SH-SY5Y (cell line): ENCODE data around the gene HNRNPAB.

ENCODE experiments used
- GATA2 ChIP-seq: IDR thresholded peaks from 2 replicates; pipeline ENCODE4 v1.6.1; 2011; ENCODE audit warnings: mild to moderate bottlenecking, low read depth, low read length
- GATA3 ChIP-seq: IDR thresholded peaks from 2 replicates; pipeline ENCODE4 v1.6.1; 2011; ENCODE audit warnings: low read depth, mild to moderate bottlenecking, low read length, moderate library complexity

DNA sequence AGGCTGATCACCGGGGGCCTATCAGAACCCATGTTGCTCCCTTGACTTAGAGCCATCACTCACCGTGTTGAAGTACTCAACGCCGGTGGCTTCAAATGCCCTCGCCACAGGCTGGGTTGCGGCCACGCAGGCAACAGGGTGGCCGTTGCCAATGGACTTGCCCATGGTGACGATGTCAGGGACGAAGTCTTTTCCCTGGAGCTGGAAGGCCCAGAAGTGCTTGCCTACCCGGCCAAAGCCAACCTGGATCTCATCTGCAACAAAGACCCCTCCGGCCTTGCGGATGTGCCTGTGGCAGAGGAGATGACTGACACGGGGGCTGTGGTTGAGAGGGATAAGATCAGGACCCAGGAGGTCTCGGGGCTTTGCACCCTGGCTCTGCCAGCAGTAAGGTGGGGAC, 18.0 kb downstream of the HNRNPAB start:
- TF ChIP-seq GATA2 (no peak), GATA3 (no peak)
